HepG2 (cell line): ENCODE measurements around the gene SCYGR4. TPM values are rescaled to one million over a fixed set of nuclear protein-coding genes. Genes with fewer than 3 reads are reported as not detected.

Source experiments
- CBX2 ChIP-seq, 2 experiments: fragments of 200-600 bp in 1 of 2; sonication (generic); formaldehyde crosslinking in 1 of 2; IDR thresholded peaks; 2 replicates each; pipeline versions ENCODE4 v1.7.0 to v1.8.1; 2018 to 2022; ENCODE audit warnings: low read depth in 2 of 2, low read length in 1 of 2, mild to moderate bottlenecking in 1 of 2, missing genetic modification reagents in 1 of 2
- GATAD1 ChIP-seq: IDR thresholded peaks from 2 replicates; pipeline ENCODE4 v1.6.1; 2016; ENCODE audit warnings: missing genetic modification reagents, missing compliant biosample characterization
- GATAD2A ChIP-seq: IDR thresholded peaks from 2 replicates; pipeline ENCODE4 v1.6.1; 2016
- HDAC1 ChIP-seq: sonication (generic); formaldehyde crosslinking; IDR thresholded peaks from 2 replicates; pipeline ENCODE4 v1.5.1; 2020; ENCODE audit warnings: mild to moderate bottlenecking, missing genetic modification reagents
- HNF4G ChIP-seq, 2 experiments: sonication (generic) in 1 of 2; formaldehyde crosslinking in 1 of 2; IDR thresholded peaks; 2 replicates each; pipeline versions ENCODE4 v1.4.0 to v1.6.1; 2011 to 2020; ENCODE audit warnings: borderline replicate concordance in 2 of 2, low read depth in 2 of 2, mild to moderate bottlenecking in 2 of 2, low read length in 1 of 2, missing genetic modification reagents in 1 of 2, moderate library complexity in 1 of 2
- JUNB ChIP-seq: sonication (generic); formaldehyde crosslinking; IDR thresholded peaks from 2 replicates; pipeline ENCODE4 v1.8.0; 2022; ENCODE audit warnings: missing genetic modification reagents, mild to moderate bottlenecking, borderline replicate concordance
- KMT2B ChIP-seq: IDR thresholded peaks from 2 replicates; pipeline ENCODE4 v1.6.1; 2016; ENCODE audit warnings: missing genetic modification reagents, missing compliant biosample characterization
- POGZ ChIP-seq: sonication (generic); formaldehyde crosslinking; IDR thresholded peaks from 2 replicates; pipeline ENCODE4 v1.4.0; 2020; ENCODE audit warnings: mild to moderate bottlenecking, missing genetic modification reagents
- RELA ChIP-seq: sonication (generic); formaldehyde crosslinking; IDR thresholded peaks from 2 replicates; pipeline ENCODE4 v1.4.0; 2020; ENCODE audit warnings: missing genetic modification reagents
- RXRA ChIP-seq: sonication (generic); formaldehyde crosslinking; IDR thresholded peaks from 2 replicates; pipeline ENCODE4 v1.5.1; 2020; ENCODE audit warnings: missing genetic modification reagents
- SIX4 ChIP-seq: sonication (generic); formaldehyde crosslinking; IDR thresholded peaks from 2 replicates; pipeline ENCODE4 v1.4.0; 2020; ENCODE audit warnings: missing genetic modification reagents
- TCF7 ChIP-seq: sonication (generic); IDR thresholded peaks from 2 replicates; pipeline ENCODE4 v1.6.1; 2016; ENCODE audit warnings: antibody characterized with exemption, low read depth
- U2AF2 ChIP-seq: fragments of 200-400 bp; formaldehyde crosslinking; IDR thresholded peaks from 2 replicates; pipeline ENCODE4 v1.6.1; 2017; ENCODE audit warnings: low read depth, mild to moderate bottlenecking, low read length
- ZKSCAN5 ChIP-seq: sonication (generic); formaldehyde crosslinking; IDR thresholded peaks from 2 replicates; pipeline ENCODE4 v1.5.1; 2020; ENCODE audit warnings: mild to moderate bottlenecking, missing genetic modification reagents
- ZNF746 ChIP-seq: sonication (generic); formaldehyde crosslinking; IDR thresholded peaks from 2 replicates; pipeline ENCODE4 v1.8.0; 2022; ENCODE audit warnings: mild to moderate bottlenecking, missing genetic modification reagents
- ZSCAN20 ChIP-seq: sonication (generic); formaldehyde crosslinking; IDR thresholded peaks from 2 replicates; pipeline ENCODE4 v1.4.0; 2020; ENCODE audit warnings: missing genetic modification reagents, mild to moderate bottlenecking, borderline replicate concordance
- ZSCAN22 ChIP-seq: sonication (generic); formaldehyde crosslinking; IDR thresholded peaks from 2 replicates; pipeline ENCODE4 v1.4.0; 2020; ENCODE audit warnings: mild to moderate bottlenecking, missing genetic modification reagents
- ZSCAN25 ChIP-seq: sonication (generic); formaldehyde crosslinking; IDR thresholded peaks from 2 replicates; pipeline ENCODE4 v1.8.0; 2022; ENCODE audit warnings: mild to moderate bottlenecking, missing genetic modification reagents
- polyA plus RNA-seq, 8 experiments: library from polyadenylated mRNA; depleted of rRNA in 3 of 8; stranded (reverse) in 7 of 8; unstranded in 1 of 8; fragments of >200 nt; fragmentation: Illumina TruSeq in 4 of 8; extraction: Trizol in 4 of 8; gene quantifications; 2 replicates each; pipeline versions ENCODE4 v1.2.1 to v1.2.3, GENCODE V29; 2011 to 2016; ENCODE audit warnings: low read depth in 4 of 8, missing spikeins in 1 of 8, mixed read lengths in 1 of 8; ENCODE audit not compliant: insufficient read depth in 1 of 8
- total RNA-seq, 5 experiments: library from RNA; depleted of rRNA; stranded (reverse); fragments of >200 nt; fragmentation: Illumina TruSeq; extraction: Trizol; gene quantifications; 2 replicates each; pipeline ENCODE4 v1.2.3, GENCODE V29; 2016; ENCODE audit warnings: low read depth in 1 of 5
- TF ChIP-seq, protein P1 (sequence below): sonication (generic); formaldehyde crosslinking; IDR thresholded peaks from 2 replicates; pipeline ENCODE4 v1.8.0; 2022; ENCODE audit warnings: missing genetic modification reagents, mild to moderate bottlenecking, borderline replicate concordance
- TF ChIP-seq, protein P2 (sequence below): sonication (generic); formaldehyde crosslinking; IDR thresholded peaks from 2 replicates; pipeline ENCODE4 v1.5.0; 2020; ENCODE audit warnings: mild to moderate bottlenecking, missing genetic modification reagents
- TF ChIP-seq, protein P3 (sequence below): sonication (generic); formaldehyde crosslinking; IDR thresholded peaks from 2 replicates; pipeline ENCODE4 v1.4.0; 2020; ENCODE audit warnings: missing genetic modification reagents
- TF ChIP-seq, protein P4 (sequence below): sonication (generic); formaldehyde crosslinking; IDR thresholded peaks from 2 replicates; pipeline ENCODE4 v1.4.0; 2020; ENCODE audit warnings: missing genetic modification reagents

Gene SCYGR4
- total and polyA plus RNA-seq, 2 of the 13 experiments (the other 11 are each of a cell fraction or from before 2014, with no cell fraction given) = not detected

DNA sequence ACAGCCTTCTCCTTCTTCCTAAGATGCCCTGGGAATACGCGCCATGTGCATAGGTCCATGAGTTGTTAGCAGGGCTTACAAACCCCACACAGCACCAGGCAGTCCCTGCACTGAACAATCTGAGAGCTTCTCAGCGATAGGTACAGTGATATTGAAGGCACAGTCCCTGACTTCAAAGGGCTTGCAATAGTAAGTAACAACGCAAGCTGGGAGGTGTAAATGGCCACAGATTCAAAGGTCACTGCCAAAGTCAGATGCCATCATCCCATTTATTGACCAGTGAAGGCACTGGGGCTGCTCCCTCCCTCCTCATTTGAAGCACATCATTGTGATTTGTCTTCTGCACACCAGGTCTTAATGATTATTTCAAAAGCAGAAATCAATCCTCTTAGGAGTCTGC lies 2.1 kb upstream of the SCYGR4 start (continued):
- TF ChIP-seq SIX4 (CRISPR knock-in tag) (no peak), ZKSCAN5 (CRISPR knock-in tag) (no peak), HDAC1 (CRISPR knock-in tag) (no peak), CBX2 (IDR thresholded peaks at IDR 0.05; ENCODE audit: low read depth, low read length) (no peak), CBX2 (CRISPR knock-in tag; IDR thresholded peaks at IDR 0.05; ENCODE audit: low read depth) (no peak), JUNB (CRISPR knock-in tag) (no peak), ZSCAN25 (CRISPR knock-in tag) (no peak), ZNF746 (CRISPR knock-in tag) (no peak), HNF4G (IDR thresholded peaks at IDR 0.05; ENCODE audit: borderline replicate concordance, low read depth, low read length) (peak; percentile 61; the same call in 1 of the 2 replicates), HNF4G (CRISPR knock-in tag; IDR thresholded peaks at IDR 0.05; ENCODE audit: borderline replicate concordance, low read depth) (no peak), KMT2B (CRISPR knock-in tag) (no peak), GATAD2A (CRISPR knock-in tag) (peak; percentile 31; the same call in 1 of the 2 replicates), POGZ (CRISPR knock-in tag) (no peak), TCF7 (peak; percentile 67; the same call in 1 of the 2 replicates), ZSCAN22 (CRISPR knock-in tag) (no peak), U2AF2 (no peak), RELA (CRISPR knock-in tag) (no peak), RXRA (CRISPR knock-in tag) (peak; percentile 29; the same call in 1 of the 2 replicates), ZSCAN20 (CRISPR knock-in tag) (no peak), GATAD1 (CRISPR knock-in tag) (no peak)
- TF ChIP-seq, protein P1, sequence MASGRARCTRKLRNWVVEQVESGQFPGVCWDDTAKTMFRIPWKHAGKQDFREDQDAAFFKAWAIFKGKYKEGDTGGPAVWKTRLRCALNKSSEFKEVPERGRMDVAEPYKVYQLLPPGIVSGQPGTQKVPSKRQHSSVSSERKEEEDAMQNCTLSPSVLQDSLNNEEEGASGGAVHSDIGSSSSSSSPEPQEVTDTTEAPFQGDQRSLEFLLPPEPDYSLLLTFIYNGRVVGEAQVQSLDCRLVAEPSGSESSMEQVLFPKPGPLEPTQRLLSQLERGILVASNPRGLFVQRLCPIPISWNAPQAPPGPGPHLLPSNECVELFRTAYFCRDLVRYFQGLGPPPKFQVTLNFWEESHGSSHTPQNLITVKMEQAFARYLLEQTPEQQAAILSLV (CRISPR knock-in tag) = no peak
- TF ChIP-seq, protein P2, sequence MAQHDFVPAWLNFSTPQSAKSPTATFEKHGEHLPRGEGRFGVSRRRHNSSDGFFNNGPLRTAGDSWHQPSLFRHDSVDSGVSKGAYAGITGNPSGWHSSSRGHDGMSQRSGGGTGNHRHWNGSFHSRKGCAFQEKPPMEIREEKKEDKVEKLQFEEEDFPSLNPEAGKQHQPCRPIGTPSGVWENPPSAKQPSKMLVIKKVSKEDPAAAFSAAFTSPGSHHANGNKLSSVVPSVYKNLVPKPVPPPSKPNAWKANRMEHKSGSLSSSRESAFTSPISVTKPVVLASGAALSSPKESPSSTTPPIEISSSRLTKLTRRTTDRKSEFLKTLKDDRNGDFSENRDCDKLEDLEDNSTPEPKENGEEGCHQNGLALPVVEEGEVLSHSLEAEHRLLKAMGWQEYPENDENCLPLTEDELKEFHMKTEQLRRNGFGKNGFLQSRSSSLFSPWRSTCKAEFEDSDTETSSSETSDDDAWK = no peak
- TF ChIP-seq, protein P3, sequence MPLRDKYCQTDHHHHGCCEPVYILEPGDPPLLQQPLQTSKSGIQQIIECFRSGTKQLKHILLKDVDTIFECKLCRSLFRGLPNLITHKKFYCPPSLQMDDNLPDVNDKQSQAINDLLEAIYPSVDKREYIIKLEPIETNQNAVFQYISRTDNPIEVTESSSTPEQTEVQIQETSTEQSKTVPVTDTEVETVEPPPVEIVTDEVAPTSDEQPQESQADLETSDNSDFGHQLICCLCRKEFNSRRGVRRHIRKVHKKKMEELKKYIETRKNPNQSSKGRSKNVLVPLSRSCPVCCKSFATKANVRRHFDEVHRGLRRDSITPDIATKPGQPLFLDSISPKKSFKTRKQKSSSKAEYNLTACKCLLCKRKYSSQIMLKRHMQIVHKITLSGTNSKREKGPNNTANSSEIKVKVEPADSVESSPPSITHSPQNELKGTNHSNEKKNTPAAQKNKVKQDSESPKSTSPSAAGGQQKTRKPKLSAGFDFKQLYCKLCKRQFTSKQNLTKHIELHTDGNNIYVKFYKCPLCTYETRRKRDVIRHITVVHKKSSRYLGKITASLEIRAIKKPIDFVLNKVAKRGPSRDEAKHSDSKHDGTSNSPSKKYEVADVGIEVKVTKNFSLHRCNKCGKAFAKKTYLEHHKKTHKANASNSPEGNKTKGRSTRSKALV (CRISPR knock-in tag) = no peak
- TF ChIP-seq, protein P4, sequence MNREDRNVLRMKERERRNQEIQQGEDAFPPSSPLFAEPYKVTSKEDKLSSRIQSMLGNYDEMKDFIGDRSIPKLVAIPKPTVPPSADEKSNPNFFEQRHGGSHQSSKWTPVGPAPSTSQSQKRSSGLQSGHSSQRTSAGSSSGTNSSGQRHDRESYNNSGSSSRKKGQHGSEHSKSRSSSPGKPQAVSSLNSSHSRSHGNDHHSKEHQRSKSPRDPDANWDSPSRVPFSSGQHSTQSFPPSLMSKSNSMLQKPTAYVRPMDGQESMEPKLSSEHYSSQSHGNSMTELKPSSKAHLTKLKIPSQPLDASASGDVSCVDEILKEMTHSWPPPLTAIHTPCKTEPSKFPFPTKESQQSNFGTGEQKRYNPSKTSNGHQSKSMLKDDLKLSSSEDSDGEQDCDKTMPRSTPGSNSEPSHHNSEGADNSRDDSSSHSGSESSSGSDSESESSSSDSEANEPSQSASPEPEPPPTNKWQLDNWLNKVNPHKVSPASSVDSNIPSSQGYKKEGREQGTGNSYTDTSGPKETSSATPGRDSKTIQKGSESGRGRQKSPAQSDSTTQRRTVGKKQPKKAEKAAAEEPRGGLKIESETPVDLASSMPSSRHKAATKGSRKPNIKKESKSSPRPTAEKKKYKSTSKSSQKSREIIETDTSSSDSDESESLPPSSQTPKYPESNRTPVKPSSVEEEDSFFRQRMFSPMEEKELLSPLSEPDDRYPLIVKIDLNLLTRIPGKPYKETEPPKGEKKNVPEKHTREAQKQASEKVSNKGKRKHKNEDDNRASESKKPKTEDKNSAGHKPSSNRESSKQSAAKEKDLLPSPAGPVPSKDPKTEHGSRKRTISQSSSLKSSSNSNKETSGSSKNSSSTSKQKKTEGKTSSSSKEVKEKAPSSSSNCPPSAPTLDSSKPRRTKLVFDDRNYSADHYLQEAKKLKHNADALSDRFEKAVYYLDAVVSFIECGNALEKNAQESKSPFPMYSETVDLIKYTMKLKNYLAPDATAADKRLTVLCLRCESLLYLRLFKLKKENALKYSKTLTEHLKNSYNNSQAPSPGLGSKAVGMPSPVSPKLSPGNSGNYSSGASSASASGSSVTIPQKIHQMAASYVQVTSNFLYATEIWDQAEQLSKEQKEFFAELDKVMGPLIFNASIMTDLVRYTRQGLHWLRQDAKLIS = no peak
